GM23338 (cell line): Measurements from ENCODE around the gene GPR141. TPM values are rescaled to one million over a fixed set of nuclear protein-coding genes. Genes with fewer than 3 reads are reported as not detected.

Experiments used
- ATAC-seq: fragments of 200-7000 bp; cut with Tn5 transposase; 3 replicates; pipeline ENCODE4 v1.9.1; 2020
- DNase-seq: peaks from one replicate; pipeline ENCODE4 v3.0.0-alpha.2; 2015; ENCODE audit warnings: low spot score
- H2AFZ ChIP-seq: fragments of 200-600 bp; sonication (generic); 2 replicates; pipeline ENCODE4 v1.8.0; 2016; ENCODE audit warnings: antibody characterized with exemption, mild to moderate bottlenecking, moderate library complexity
- H3F3A ChIP-seq: fragments of 200-600 bp; sonication (generic); replicated peaks from 2 replicates; pipeline ENCODE4 v1.8.0; 2017; ENCODE audit warnings: antibody characterized with exemption, mixed run types, low read depth
- H3K27ac ChIP-seq: fragments of 200-600 bp; sonication (generic); 2 replicates; pipeline ENCODE4 v1.6.1; 2016; ENCODE audit warnings: low read depth
- H3K27me3 ChIP-seq: fragments of 200-600 bp; sonication (generic); 2 replicates; pipeline ENCODE4 v1.8.0; 2016; ENCODE audit warnings: mild to moderate bottlenecking, mixed run types, moderate library complexity; ENCODE audit not compliant: insufficient read depth
- H3K36me3 ChIP-seq: fragments of 200-600 bp; sonication (generic); 2 replicates; pipeline ENCODE4 v1.8.0; 2016; ENCODE audit warnings: mild to moderate bottlenecking; ENCODE audit not compliant: insufficient read depth
- H3K4me1 ChIP-seq: fragments of 200-600 bp; sonication (generic); 2 replicates; pipeline ENCODE4 v1.8.0; 2016; ENCODE audit warnings: mild to moderate bottlenecking, moderate library complexity; ENCODE audit not compliant: insufficient read depth
- H3K4me2 ChIP-seq: fragments of 200-600 bp; sonication (generic); 2 replicates; pipeline ENCODE4 v1.7.1; 2017; ENCODE audit warnings: mixed run types
- H3K4me3 ChIP-seq: fragments of 200-600 bp; sonication (generic); 2 replicates; pipeline ENCODE4 v1.6.1; 2016; ENCODE audit warnings: mixed run types
- H3K79me2 ChIP-seq: fragments of 200-600 bp; sonication (generic); replicated peaks from 2 replicates; pipeline ENCODE4 v1.8.0; 2017; ENCODE audit warnings: mild to moderate bottlenecking; ENCODE audit not compliant: insufficient read depth
- H3K9me2 ChIP-seq: fragments of 200-600 bp; sonication (generic); 2 replicates; pipeline ENCODE4 v1.8.0; 2017; ENCODE audit not compliant: insufficient read depth
- H4K20me1 ChIP-seq: fragments of 200-600 bp; sonication (generic); replicated peaks from 2 replicates; pipeline ENCODE4 v1.8.0; 2017; ENCODE audit warnings: mild to moderate bottlenecking; ENCODE audit not compliant: insufficient read depth
- H3K27ac Mint-ChIP-seq: 2 replicates; pipeline ENCODE4 v1.8.0; 2020; ENCODE audit warnings: inconsistent platforms, mild to moderate bottlenecking, moderate library complexity, mixed read lengths
- H3K27me3 Mint-ChIP-seq: 3 replicates; pipeline ENCODE4 v1.8.0; 2022; ENCODE audit warnings: low read depth, mild to moderate bottlenecking, moderate library complexity, mixed read lengths, inconsistent platforms; ENCODE audit not compliant: insufficient read depth, poor library complexity
- H3K36me3 Mint-ChIP-seq: 3 replicates; pipeline ENCODE4 v1.8.0; 2021; ENCODE audit warnings: low read depth, mild to moderate bottlenecking, inconsistent platforms, moderate library complexity, mixed read lengths
- H3K4me1 Mint-ChIP-seq: 3 replicates; pipeline ENCODE4 v1.8.0; 2020; ENCODE audit warnings: mild to moderate bottlenecking, inconsistent platforms, mixed read lengths
- H3K4me3 Mint-ChIP-seq: 3 replicates; pipeline ENCODE4 v1.8.0; 2021; ENCODE audit warnings: moderate library complexity, mild to moderate bottlenecking, inconsistent platforms, mixed read lengths
- H3K9me3 Mint-ChIP-seq: 3 replicates; pipeline ENCODE4 v1.8.0; 2020; ENCODE audit warnings: moderate library complexity, mild to moderate bottlenecking, inconsistent platforms, mixed read lengths
- ETS1 ChIP-seq: IDR thresholded peaks from 2 replicates; pipeline ENCODE4 v1.6.1; 2016; ENCODE audit warnings: antibody characterized with exemption
- EZH2 ChIP-seq: fragments of 200-600 bp; sonication (generic); IDR thresholded peaks from one replicate; pipeline ENCODE4 v1.8.0; 2017; ENCODE audit warnings: antibody characterized with exemption, mild to moderate bottlenecking, low read depth; ENCODE audit not compliant: unreplicated experiment
- JUNB ChIP-seq: IDR thresholded peaks from one replicate; pipeline ENCODE4 v1.6.1; 2016; ENCODE audit warnings: antibody characterized with exemption; ENCODE audit not compliant: unreplicated experiment
- STAT1 ChIP-seq: IDR thresholded peaks from one replicate; pipeline ENCODE4 v1.6.1; 2016; ENCODE audit warnings: antibody characterized with exemption; ENCODE audit not compliant: unreplicated experiment
- ZNF331 ChIP-seq: fragments of 250-450 bp; sonication (Bioruptor Pico); IDR thresholded peaks from 2 replicates; pipeline ENCODE4 v1.5.0; 2020; ENCODE audit warnings: low read depth, mild to moderate bottlenecking, moderate library complexity
- ZNF462 ChIP-seq: fragments of 250-450 bp; sonication (Bioruptor Pico); IDR thresholded peaks from 2 replicates; pipeline ENCODE4 v1.5.0; 2020; ENCODE audit warnings: mild to moderate bottlenecking, moderate library complexity
- polyA plus RNA-seq: library from polyadenylated mRNA; unstranded; fragments of >200 nt; fragmentation: Nextera tagmentation; extraction: Ambion mirVana; gene quantifications from 2 replicates; pipeline ENCODE4 v1.2.1, GENCODE V29; 2016
- total RNA-seq: library from RNA; depleted of rRNA; stranded (reverse); fragments of >200 nt; shearing (Covaris generic); gene quantifications from 2 replicates; pipeline ENCODE4 v1.2.3, GENCODE V29; 2014

Gene GPR141
- total and polyA plus RNA-seq, 2 experiments from 2014 or later, result 0.80 TPM; not detected in 1

- TF ChIP-seq ETS1, result no peak
Observed at GRCh38 chr7:37665352-37666022, 18.1 kb upstream of the GPR141 start (continued).

- no peak overlapping the region for H3K4me2 ChIP-seq
- H3K4me1 ChIP-seq, result peaks cover 34% of the 10 kb centered on the region
- no peaks in the 10 kb centered on the region for H3K36me3 ChIP-seq
- H3K27ac Mint-ChIP-seq, result no peak overlapping the region
- no peak overlapping the region for H3K4me3 Mint-ChIP-seq
- H3K4me1 Mint-ChIP-seq, result peaks cover 37% of the 10 kb centered on the region
- H3K9me3 Mint-ChIP-seq, result no peaks in the 10 kb centered on the region
- H3K27me3 ChIP-seq, result no peaks in the 10 kb centered on the region
- TF ChIP-seq STAT1, result no peak
- 0 out of 2 replicates have a peak, but pooled peaks cover 4% of the 10 kb centered on the region for H3K9me2 ChIP-seq
- no peaks in the 10 kb centered on the region for H3K36me3 Mint-ChIP-seq
- H3K27me3 Mint-ChIP-seq, result peaks cover 1% of the 10 kb centered on the region
- no peaks in the 10 kb centered on the region for H3K79me2 ChIP-seq
- H2AFZ ChIP-seq, result peak overlapping the region; percentile 41; the same call in 1 of the 2 replicates
- H3K4me3 ChIP-seq, result no peak overlapping the region
- H3F3A ChIP-seq, result 0 out of 2 replicates have a peak, but pooled peaks cover 3% of the 10 kb centered on the region
- ATAC-seq (no peak), DNase-seq (no peak)
- no peak overlapping the region for H3K27ac ChIP-seq
- no peaks in the 10 kb centered on the region for H4K20me1 ChIP-seq
Observed at GRCh38 chr7:37666026-37666799, 17.4 kb upstream of the GPR141 start.

GRCh38 chr7:37669818-37670217, 13.7 kb upstream of the GPR141 start:
- no peak overlapping the region for H3K4me3 ChIP-seq
- Mint-ChIP-seq H3K4me3 (no peak overlapping the region), H3K36me3 (no peaks in the 10 kb centered on the region), H3K9me3 (no peaks in the 10 kb centered on the region), H3K4me1 (peaks cover 28% of the 10 kb centered on the region), H3K27ac (peak overlapping the region; percentile 85; the same call in 1 of the 2 replicates), H3K27me3 (peaks cover 1% of the 10 kb centered on the region)
- peaks cover 27% of the 10 kb centered on the region for H3K4me1 ChIP-seq
- 0 out of 2 replicates have a peak, but pooled peaks cover 3% of the 10 kb centered on the region for H3F3A ChIP-seq
- no peaks in the 10 kb centered on the region for H3K36me3 ChIP-seq
- no peaks in the 10 kb centered on the region for H3K79me2 ChIP-seq
- no peaks in the 10 kb centered on the region for H4K20me1 ChIP-seq
- DNase-seq (no peak), ATAC-seq (no peak)
- H2AFZ ChIP-seq, result peak overlapping the region; percentile 28; the same call in 1 of the 2 replicates
- no peaks in the 10 kb centered on the region for H3K9me2 ChIP-seq
- no peak overlapping the region; the same call in 1 of the 2 replicates for H3K27ac ChIP-seq
- peak overlapping the region; percentile 51; the same call in 1 of the 2 replicates for H3K4me2 ChIP-seq
- H3K27me3 ChIP-seq, result no peaks in the 10 kb centered on the region
- TF ChIP-seq ZNF462 (no peak), ZNF331 (CRISPR knock-in tag) (no peak), EZH2 (no peak), STAT1 (no peak), JUNB (no peak)
